Measurements from ENCODE around the gene INAFM2. TPM values are rescaled to one million over a fixed set of nuclear protein-coding genes. Genes with fewer than 3 reads are reported as not detected.
A peak's percentile ranks its signal among the peaks of the same experiment; 100 is the strongest.

The INAFM2 gene
- total RNA-seq, 1 donor from 2014 or later = 22.8 TPM

GRCh38 chr15:40367371-40367685 lies 43.8 kb downstream of the INAFM2 start:
- DNase-seq = no peak
- Mint-ChIP-seq H3K36me3 (ENCODE audit: low read depth) (no peaks in the 10 kb centered on the region), H3K4me3 (peak overlapping the region; percentile 83), H3K27ac (peak overlapping the region; percentile 71), H3K27me3 (peaks cover 11% of the 10 kb centered on the region), H3K9me3 (no peaks in the 10 kb centered on the region), H3K4me1 (peaks cover 8% of the 10 kb centered on the region)
- intact Hi-C loops (cut with micrococcal nuclease) = loop anchor here (5.0 kb wide), 1 partner anchor 55 kb away; no protein-coding TSS in a partner anchor

GRCh38 chr15:40367686-40368611 lies 44.5 kb downstream of the INAFM2 start:
- Mint-ChIP-seq H3K4me1 (peaks cover 8% of the 10 kb centered on the region), H3K27me3 (peaks cover 11% of the 10 kb centered on the region), H3K36me3 (ENCODE audit: low read depth) (no peaks in the 10 kb centered on the region), H3K4me3 (peak overlapping the region; percentile 83), H3K27ac (peak overlapping the region; percentile 71), H3K9me3 (no peaks in the 10 kb centered on the region)
- intact Hi-C loops (cut with micrococcal nuclease) = loop anchor here (5.0 kb wide), 1 partner anchor 54 kb away; no protein-coding TSS in a partner anchor
- peak; percentile 96 for DNase-seq

- Mint-ChIP-seq H3K4me1 (peaks cover 8% of the 10 kb centered on the region), H3K27ac (no peak overlapping the region), H3K9me3 (no peaks in the 10 kb centered on the region), H3K36me3 (ENCODE audit: low read depth) (no peaks in the 10 kb centered on the region), H3K4me3 (peak overlapping the region; percentile 26), H3K27me3 (peaks cover 11% of the 10 kb centered on the region)
- intact Hi-C loops (cut with micrococcal nuclease) = loop anchor here (5.0 kb wide), 1 partner anchor 53 kb away; no protein-coding TSS in a partner anchor
- DNase-seq = no peak
Observed at GRCh38 chr15:40368719-40369473, 45.4 kb downstream of the INAFM2 start.

GRCh38 chr15:40369474-40369869 lies 46.0 kb downstream of the INAFM2 start:
- H3K27ac Mint-ChIP-seq = no peak overlapping the region
- no peaks in the 10 kb centered on the region for H3K36me3 Mint-ChIP-seq (ENCODE audit: low read depth)
- intact Hi-C loops (cut with micrococcal nuclease) = loop anchor here (5.0 kb wide), 1 partner anchor 53 kb away; no protein-coding TSS in a partner anchor
- peak overlapping the region; percentile 26 for H3K4me3 Mint-ChIP-seq
- no peak for DNase-seq
- H3K27me3 Mint-ChIP-seq = peaks cover 11% of the 10 kb centered on the region
- peaks cover 8% of the 10 kb centered on the region for H3K4me1 Mint-ChIP-seq
- no peaks in the 10 kb centered on the region for H3K9me3 Mint-ChIP-seq

GRCh38 chr15:40369971-40370370 lies 46.5 kb downstream of the INAFM2 start:
- H3K4me3 Mint-ChIP-seq = no peak overlapping the region
- no peak for DNase-seq
- no peaks in the 10 kb centered on the region for H3K36me3 Mint-ChIP-seq (ENCODE audit: low read depth)
- H3K4me1 Mint-ChIP-seq = peaks cover 8% of the 10 kb centered on the region
- intact Hi-C loops (cut with micrococcal nuclease) = loop anchor here (5.0 kb wide), 1 partner anchor 52 kb away; no protein-coding TSS in a partner anchor
- H3K9me3 Mint-ChIP-seq = no peaks in the 10 kb centered on the region
- H3K27ac Mint-ChIP-seq = no peak overlapping the region
- H3K27me3 Mint-ChIP-seq = peaks cover 11% of the 10 kb centered on the region

- Mint-ChIP-seq H3K9me3 (no peaks in the 10 kb centered on the region), H3K4me1 (no peaks in the 10 kb centered on the region), H3K4me3 (no peak overlapping the region), H3K36me3 (ENCODE audit: low read depth) (no peaks in the 10 kb centered on the region), H3K27ac (no peak overlapping the region), H3K27me3 (peaks cover 11% of the 10 kb centered on the region)
- DNase-seq = no peak
- intact Hi-C loops (cut with micrococcal nuclease) = no loop called here
Observed at GRCh38 chr15:40372981-40373380, 49.5 kb downstream of the INAFM2 start.

Other genes with a start within 250 kb of the INAFM2 start
- 8.4 and 9.1 TPM in 2 replicates for gene BMF, start 214.8 kb upstream of the INAFM2 start, total RNA-seq
- gene BUB1B, start 162.6 kb upstream of the INAFM2 start, total RNA-seq = 69.3 and 73.1 TPM in 2 replicates
- 0.33 and 0.54 TPM in 2 replicates for gene PAK6, start 84.6 kb upstream of the INAFM2 start, total RNA-seq
- gene ANKRD63, start 40.6 kb upstream of the INAFM2 start, total RNA-seq = not detected in 2 replicates
- gene PLCB2, start 15.8 kb upstream of the INAFM2 start, total RNA-seq = 82.7 and 95.7 TPM in 2 replicates
- 0.21 and 0.54 TPM in 2 replicates for gene CCDC9B, start 17.2 kb downstream of the INAFM2 start, total RNA-seq
- gene PHGR1, start 27.3 kb downstream of the INAFM2 start, total RNA-seq = not detected in 2 replicates
- gene DISP2, start 34.5 kb downstream of the INAFM2 start, total RNA-seq = 0.02 and 0.05 TPM in 2 replicates
- 50.4 and 52.9 TPM in 2 replicates for gene KNSTRN, start 59.0 kb downstream of the INAFM2 start, total RNA-seq
- 66.6 and 70.7 TPM in 2 replicates for gene IVD, start 82.1 kb downstream of the INAFM2 start, total RNA-seq
- gene BAHD1, start 117.3 kb downstream of the INAFM2 start, total RNA-seq = 23.9 and 26.2 TPM in 2 replicates
- 9.0 and 9.7 TPM in 2 replicates for gene CHST14, start 147.3 kb downstream of the INAFM2 start, total RNA-seq
- 29.9 and 33.5 TPM in 2 replicates for gene CCDC32, start 241.3 kb downstream of the INAFM2 start, total RNA-seq
- gene RPUSD2, start 245.6 kb downstream of the INAFM2 start, total RNA-seq = 19.3 and 20.5 TPM in 2 replicates

Measured in activated CD4-positive, alpha-beta T cell treated with anti-CD3 and anti-CD28 coated beads, Interleukin-2, amount 10 ng/mL, durations not matched to agents 24 days and 14 days (primary cell).